GM19372 (cell line): ENCODE results near the gene DDX52.
"Not testable (repeated sequence)": the region's sequence is repeated elsewhere in the genome, so short reads cannot be mapped to it uniquely, and the experiment has no call there.

Experiments used
- ATAC-seq: cut with Tn5 transposase; IDR thresholded peaks from one replicate; pipeline ENCODE4 v1.9.1; 2021; ENCODE audit warnings: mild to moderate bottlenecking, low read depth, moderate library complexity; ENCODE audit not compliant: unreplicated experiment

Gene DDX52

GRCh38 chr17:37657202-37657601 is 14.0 kb upstream of the DDX52 start:
- no peak for ATAC-seq

GRCh38 chr17:37651849-37652248 is 8.6 kb upstream of the DDX52 start:
- ATAC-seq = no peak

- no peak for ATAC-seq
Measured at GRCh38 chr17:37650419-37651003, 7.3 kb upstream of the DDX52 start.

- no peak for ATAC-seq
Measured at GRCh38 chr17:37648555-37648954, 5.3 kb upstream of the DDX52 start.

- ATAC-seq = no peak
Measured at GRCh38 chr17:37647856-37648255, 4.6 kb upstream of the DDX52 start.

- ATAC-seq = no peak
Measured at GRCh38 chr17:37643869-37644268, 623 bp upstream of the DDX52 start.

GRCh38 chr17:37642681-37643080 is 565 bp downstream of the DDX52 start:
- no peak for ATAC-seq

GRCh38 chr17:37640015-37640414 is 3.2 kb downstream of the DDX52 start:
- no peak for ATAC-seq

GRCh38 chr17:37637956-37638355 is 5.3 kb downstream of the DDX52 start:
- ATAC-seq = no peak

- not testable (repeated sequence) for ATAC-seq
Measured at GRCh38 chr17:37616430-37616829, 26.8 kb downstream of the DDX52 start.

- ATAC-seq = no peak
Measured at GRCh38 chr17:37614823-37615222, 28.4 kb downstream of the DDX52 start.

GRCh38 chr17:37614391-37614790 is 28.9 kb downstream of the DDX52 start:
- no peak for ATAC-seq

- ATAC-seq = no peak
Measured at GRCh38 chr17:37610971-37611370, 32.3 kb downstream of the DDX52 start.

GRCh38 chr17:37610041-37610420 is 33.2 kb downstream of the DDX52 start:
- ATAC-seq = not testable (repeated sequence)

GRCh38 chr17:37609170-37610040 is 33.8 kb downstream of the DDX52 start, which contains the start of gene SYNRG:
Gene SYNRG (minus strand): TSS chr17:37609418. CDS start chr17:37609355, 63 bp downstream.
- peak; percentile 93 for ATAC-seq

GRCh38 chr17:37608351-37609169 is 34.7 kb downstream of the DDX52 start:
- ATAC-seq = peak; percentile 11

- no peak for ATAC-seq
Measured at GRCh38 chr17:37607637-37608331, 35.5 kb downstream of the DDX52 start.

GRCh38 chr17:37605813-37606505 is 37.3 kb downstream of the DDX52 start:
- no peak for ATAC-seq

GRCh38 chr17:37605081-37605480 is 38.2 kb downstream of the DDX52 start:
- ATAC-seq = no peak

GRCh38 chr17:37604556-37604955 is 38.7 kb downstream of the DDX52 start:
- no peak for ATAC-seq
